CD8-positive, alpha-beta memory T cell (primary cell): ENCODE results near the gene TTC21A. TPM values are rescaled to one million over a fixed set of nuclear protein-coding genes. Genes with fewer than 3 reads are reported as not detected.
"Not testable (repeated sequence)": the region's sequence is repeated elsewhere in the genome, so short reads cannot be mapped to it uniquely, and the experiment has no call there.

Experiments used
- CTCF ChIA-PET: fragments of 350-600 bp; sonication (Branson Sonifier 250); formaldehyde crosslinking; loops from one replicate; lab custom pipeline; 2021; ENCODE audit warnings: antibody characterized with exemption; lab: Charles Lee
- POLR2A ChIA-PET: fragments of 350-600 bp; sonication (Branson Sonifier 250); formaldehyde crosslinking; loops from one replicate; lab custom pipeline; 2021; ENCODE audit warnings: antibody characterized with exemption; lab: Charles Lee
- DNase-seq, 5 donors: peaks; one replicate each; pipeline versions ENCODE4 v3.0.0 to v3.0.0-alpha.2; 2020 to 2022; ENCODE audit warnings: mixed read lengths in 1 of 5
- H3K27ac ChIP-seq: one replicate; pipeline ENCODE4 v1.7.0; 2013; ENCODE audit warnings: low read depth, mild to moderate bottlenecking, low read length, moderate library complexity
- H3K27me3 ChIP-seq: 2 replicates; pipeline ENCODE4 v1.7.0; 2013; ENCODE audit warnings: low read length, mild to moderate bottlenecking; ENCODE audit not compliant: insufficient read depth, poor library complexity, severe bottlenecking
- H3K36me3 ChIP-seq: 2 replicates; pipeline ENCODE4 v1.7.0; 2013; ENCODE audit warnings: mild to moderate bottlenecking, low read length, moderate library complexity; ENCODE audit not compliant: insufficient read depth
- H3K4me1 ChIP-seq: 2 replicates; pipeline ENCODE4 v1.7.0; 2013; ENCODE audit warnings: mild to moderate bottlenecking, low read length, moderate library complexity; ENCODE audit not compliant: insufficient read depth
- H3K4me3 ChIP-seq: 2 replicates; pipeline ENCODE4 v1.7.0; 2013; ENCODE audit warnings: mild to moderate bottlenecking, low read length
- H3K9me3 ChIP-seq: 2 replicates; pipeline ENCODE4 v1.7.0; 2013; ENCODE audit warnings: mild to moderate bottlenecking, low read length
- H3K27ac Mint-ChIP-seq, 8 donors: one replicate each; pipeline ENCODE4 v1.8.0; 2020 to 2021; ENCODE audit warnings: mixed read lengths in 8 of 8, mild to moderate bottlenecking in 6 of 8, inconsistent platforms in 3 of 8, moderate library complexity in 3 of 8
- H3K27me3 Mint-ChIP-seq, 2 donors: one replicate each; pipeline ENCODE4 v1.8.0; 2020 to 2021; ENCODE audit warnings: mixed read lengths in 2 of 2, mild to moderate bottlenecking in 1 of 2, moderate library complexity in 1 of 2
- H3K36me3 Mint-ChIP-seq, 3 donors: one replicate each; pipeline ENCODE4 v1.8.0; 2020 to 2021; ENCODE audit warnings: mixed read lengths in 3 of 3, inconsistent platforms in 1 of 3, mild to moderate bottlenecking in 1 of 3
- H3K4me1 Mint-ChIP-seq, 3 donors: one replicate each; pipeline ENCODE4 v1.8.0; 2020 to 2021; ENCODE audit warnings: mixed read lengths in 3 of 3, inconsistent platforms in 1 of 3, mild to moderate bottlenecking in 1 of 3
- H3K4me3 Mint-ChIP-seq, 7 donors: one replicate each; pipeline ENCODE4 v1.8.0; 2020 to 2021; ENCODE audit warnings: mixed read lengths in 7 of 7, mild to moderate bottlenecking in 6 of 7, moderate library complexity in 4 of 7, inconsistent platforms in 2 of 7
- H3K9me3 Mint-ChIP-seq, 5 donors: one replicate each; pipeline ENCODE4 v1.8.0; 2020 to 2022; ENCODE audit warnings: mixed read lengths in 5 of 5, mild to moderate bottlenecking in 3 of 5, moderate library complexity in 2 of 5, inconsistent platforms in 1 of 5
- polyA plus RNA-seq: library from polyadenylated mRNA; unstranded; fragments of 300-500 nt; fragmentation: Illumina TruSeq; gene quantifications from one replicate; pipeline ENCODE4 v1.2.3, GENCODE V29; 2021
- total RNA-seq, 2 experiments: library from RNA; stranded (reverse); gene quantifications; one replicate each; pipeline ENCODE4 v1.2.3, GENCODE V29; 2021

TTC21A gene
- total and polyA plus RNA-seq, 3 experiments from 2014 or later = 0.67 to 1.1 (median 0.80) TPM

DNA sequence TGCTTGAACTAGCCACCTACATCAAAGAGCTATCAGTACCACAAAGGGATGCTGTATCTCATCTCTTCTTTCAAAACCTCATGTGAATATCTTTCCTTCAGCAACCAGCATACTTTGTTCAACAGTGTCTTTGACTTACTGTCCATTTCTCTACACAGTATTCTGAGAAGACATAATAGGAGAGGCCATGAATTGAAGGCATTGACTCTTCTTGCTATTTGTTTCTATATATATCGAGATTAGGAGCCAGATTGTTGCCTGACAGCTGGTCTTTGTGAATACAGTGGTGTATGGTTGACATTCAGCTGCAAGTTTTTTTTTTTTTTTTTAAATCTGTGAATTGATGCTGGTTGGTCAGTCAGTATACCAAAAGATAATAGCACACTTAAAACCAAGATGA is 58.0 kb downstream of the TTC21A start:
- no peak overlapping the region for H3K27ac Mint-ChIP-seq
- POLR2A ChIA-PET = interaction anchor here (0.7 kb wide), 1 partner anchor 9 kb away, joined by 4 read pairs; no protein-coding TSS in a partner anchor
- peaks cover 0 to 3% of the 10 kb centered on the region in 2 donors for H3K27me3 Mint-ChIP-seq
- H3K4me1 Mint-ChIP-seq = no peaks in the 10 kb centered on the region
- Histone ChIP-seq H3K27me3 (no peaks in the 10 kb centered on the region), H3K27ac (no peak overlapping the region), H3K9me3 (no peaks in the 10 kb centered on the region), H3K4me1 (no peaks in the 10 kb centered on the region), H3K36me3 (no peaks in the 10 kb centered on the region), H3K4me3 (no peak overlapping the region)
- CTCF ChIA-PET = no interaction called here
- H3K4me3 Mint-ChIP-seq = no peak overlapping the region
- H3K36me3 Mint-ChIP-seq = no peaks in the 10 kb centered on the region
- H3K9me3 Mint-ChIP-seq = no peaks in the 10 kb centered on the region
- DNase-seq = no peak

- DNase-seq = no peak
- H3K4me1 Mint-ChIP-seq = no peaks in the 10 kb centered on the region
- H3K27me3 Mint-ChIP-seq = peaks cover 0 to 3% of the 10 kb centered on the region in 2 donors
- POLR2A ChIA-PET = interaction anchor here (0.7 kb wide), 1 partner anchor 10 kb away, joined by 4 read pairs; no protein-coding TSS in a partner anchor
- Histone ChIP-seq H3K27ac (no peak overlapping the region), H3K4me1 (no peaks in the 10 kb centered on the region), H3K9me3 (no peaks in the 10 kb centered on the region), H3K27me3 (no peaks in the 10 kb centered on the region), H3K36me3 (no peaks in the 10 kb centered on the region), H3K4me3 (no peak overlapping the region)
- no peaks in the 10 kb centered on the region for H3K9me3 Mint-ChIP-seq
- no peak overlapping the region for H3K27ac Mint-ChIP-seq
- CTCF ChIA-PET = interaction anchor here (1.5 kb wide), 1 partner anchor 126 kb away, joined by 4 read pairs; no protein-coding TSS in a partner anchor
- H3K4me3 Mint-ChIP-seq = no peak overlapping the region
- no peaks in the 10 kb centered on the region for H3K36me3 Mint-ChIP-seq
Measured at GRCh38 chr3:39166134-39166710, 58.7 kb downstream of the TTC21A start.

- no peak overlapping the region for H3K27ac Mint-ChIP-seq
- no peak for DNase-seq
- CTCF ChIA-PET = interaction anchor here (1.5 kb wide), 2 partner anchors 8 to 125 kb away, joined by 3 to 4 read pairs; no protein-coding TSS in a partner anchor
Measured at GRCh38 chr3:39166932-39167532, 59.6 kb downstream of the TTC21A start.

GRCh38 chr3:39168156-39168780 is 60.8 kb downstream of the TTC21A start:
- H3K4me1 Mint-ChIP-seq = no peaks in the 10 kb centered on the region
- CTCF ChIA-PET = interaction anchor here (0.6 to 1.5 kb wide), 2 partner anchors 9 to 45 kb away, joined by 3 read pairs; no protein-coding TSS in a partner anchor
- H3K9me3 Mint-ChIP-seq = no peaks in the 10 kb centered on the region
- Histone ChIP-seq H3K4me3 (no peak overlapping the region), H3K9me3 (no peaks in the 10 kb centered on the region), H3K4me1 (no peaks in the 10 kb centered on the region), H3K36me3 (no peaks in the 10 kb centered on the region), H3K27me3 (no peaks in the 10 kb centered on the region), H3K27ac (no peak overlapping the region)
- peak overlapping the region in 1 of 8 donors; percentile 19 for H3K27ac Mint-ChIP-seq
- no peak overlapping the region for H3K4me3 Mint-ChIP-seq
- no peak for DNase-seq
- peaks cover 0 to 3% of the 10 kb centered on the region in 2 donors for H3K27me3 Mint-ChIP-seq
- no peaks in the 10 kb centered on the region for H3K36me3 Mint-ChIP-seq
- POLR2A ChIA-PET = no interaction called here

More at GRCh38 chr3:39166932-39167532, 59.6 kb downstream of the TTC21A start:
- Mint-ChIP-seq H3K9me3 (no peaks in the 10 kb centered on the region), H3K36me3 (no peaks in the 10 kb centered on the region), H3K27me3 (peaks cover 0 to 3% of the 10 kb centered on the region in 2 donors), H3K4me1 (no peaks in the 10 kb centered on the region), H3K4me3 (no peak overlapping the region)
- Histone ChIP-seq H3K36me3 (no peaks in the 10 kb centered on the region), H3K4me1 (no peaks in the 10 kb centered on the region), H3K4me3 (no peak overlapping the region), H3K9me3 (no peaks in the 10 kb centered on the region), H3K27me3 (no peaks in the 10 kb centered on the region), H3K27ac (no peak overlapping the region)
- POLR2A ChIA-PET = no interaction called here

DNA sequence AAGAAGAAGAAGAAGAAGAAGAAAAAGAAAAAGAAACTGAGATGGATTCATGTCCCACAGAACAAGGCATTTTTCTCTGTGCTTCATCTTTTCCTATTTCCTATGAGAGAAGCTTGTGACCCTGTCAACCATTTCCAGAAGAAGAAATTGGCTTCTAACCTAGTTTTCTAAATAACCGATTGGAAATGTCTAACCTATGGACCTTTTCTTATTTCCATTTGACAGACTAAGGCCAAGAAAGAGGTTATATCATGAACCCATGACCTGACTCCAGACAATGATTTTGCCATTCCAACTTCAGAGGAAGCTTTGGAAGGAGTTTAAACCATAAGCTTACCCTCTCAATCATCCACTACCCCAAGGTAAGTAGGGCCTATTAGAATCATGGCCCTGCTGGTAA is 62.2 kb downstream of the TTC21A start:
- Histone ChIP-seq H3K36me3 (no peaks in the 10 kb centered on the region), H3K4me1 (no peaks in the 10 kb centered on the region), H3K27me3 (no peaks in the 10 kb centered on the region), H3K4me3 (no peak overlapping the region), H3K27ac (no peak overlapping the region), H3K9me3 (no peaks in the 10 kb centered on the region)
- H3K27me3 Mint-ChIP-seq = peaks cover 0 to 3% of the 10 kb centered on the region in 2 donors
- no peak for DNase-seq
- no peaks in the 10 kb centered on the region for H3K4me1 Mint-ChIP-seq
- H3K9me3 Mint-ChIP-seq = no peaks in the 10 kb centered on the region
- no peaks in the 10 kb centered on the region for H3K36me3 Mint-ChIP-seq
- H3K27ac Mint-ChIP-seq = no peak overlapping the region
- H3K4me3 Mint-ChIP-seq = no peak overlapping the region
- ChIA-PET CTCF (interaction anchor here (0.8 to 1.8 kb wide), 2 partner anchors 9 to 11 kb away, joined by 4 to 6 read pairs; no protein-coding TSS in a partner anchor), POLR2A (no interaction called here)

DNA sequence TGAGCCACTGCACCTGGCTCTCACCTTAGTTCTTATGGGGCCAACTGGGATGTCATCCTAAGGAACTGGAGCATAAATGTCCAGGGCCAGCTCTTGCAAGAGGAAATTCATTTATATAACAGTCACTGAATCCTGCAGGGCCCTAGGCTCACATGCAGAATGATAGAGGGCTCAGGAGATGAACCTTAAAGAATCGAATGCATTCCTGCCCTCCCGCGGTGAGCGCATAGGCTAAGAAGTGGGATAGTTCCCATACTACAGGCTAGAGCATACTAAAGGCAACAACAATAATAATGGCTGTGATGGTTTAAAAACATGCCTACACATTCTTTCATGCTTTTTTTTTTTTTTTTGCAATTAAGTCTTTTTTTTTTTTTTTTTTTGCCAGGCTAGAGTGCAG is 63.0 kb downstream of the TTC21A start:
- Histone ChIP-seq H3K27ac (no peak overlapping the region), H3K36me3 (no peaks in the 10 kb centered on the region), H3K4me3 (no peak overlapping the region), H3K9me3 (no peaks in the 10 kb centered on the region), H3K27me3 (no peaks in the 10 kb centered on the region), H3K4me1 (no peaks in the 10 kb centered on the region)
- Mint-ChIP-seq H3K4me1 (no peaks in the 10 kb centered on the region), H3K4me3 (no peak overlapping the region), H3K27ac (no peak overlapping the region), H3K36me3 (no peaks in the 10 kb centered on the region), H3K9me3 (no peaks in the 10 kb centered on the region), H3K27me3 (no peaks in the 10 kb centered on the region)
- ChIA-PET CTCF (interaction anchor here (1.8 kb wide), 1 partner anchor 8 kb away, joined by 6 read pairs; no protein-coding TSS in a partner anchor), POLR2A (no interaction called here)
- DNase-seq = no peak

GRCh38 chr3:39170877-39171276 is 63.4 kb downstream of the TTC21A start:
- H3K27ac ChIP-seq, POLR2A ChIA-PET, H3K9me3 Mint-ChIP-seq, H3K4me3 ChIP-seq, H3K27me3 Mint-ChIP-seq, H3K4me1 ChIP-seq, H3K27me3 ChIP-seq, H3K9me3 ChIP-seq, H3K36me3 ChIP-seq, H3K4me3 Mint-ChIP-seq, H3K4me1 Mint-ChIP-seq, DNase-seq, H3K36me3 Mint-ChIP-seq, H3K27ac Mint-ChIP-seq: not testable (repeated sequence)
- CTCF ChIA-PET = interaction anchor here (2.0 to 3.1 kb wide), 2 partner anchors 117 to 121 kb away, joined by 5 to 11 read pairs; no protein-coding TSS in a partner anchor

DNA sequence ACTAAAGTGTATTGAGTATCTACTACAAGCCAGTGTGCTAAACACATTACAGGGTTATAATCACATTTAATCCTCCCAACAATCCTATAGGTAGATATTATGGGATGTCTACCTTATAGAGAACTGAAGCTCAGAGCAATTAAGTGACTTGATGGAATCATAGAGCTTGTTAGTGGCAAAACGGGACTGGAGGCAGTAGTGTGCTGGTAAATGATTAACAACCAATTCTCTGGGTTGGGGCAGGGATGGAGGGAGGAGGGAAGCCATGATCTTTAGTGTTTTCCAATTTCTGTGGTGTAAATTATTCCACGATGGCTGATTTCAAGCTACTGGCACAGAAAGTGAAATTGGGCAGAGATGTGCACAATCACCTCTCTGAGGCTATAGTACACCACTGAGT is 64.4 kb downstream of the TTC21A start:
- no peak for DNase-seq
- Histone ChIP-seq H3K4me3 (no peak overlapping the region), H3K27ac (no peak overlapping the region), H3K4me1 (no peaks in the 10 kb centered on the region), H3K9me3 (no peaks in the 10 kb centered on the region), H3K36me3 (no peaks in the 10 kb centered on the region), H3K27me3 (no peaks in the 10 kb centered on the region)
- H3K27me3 Mint-ChIP-seq = no peaks in the 10 kb centered on the region
- CTCF ChIA-PET = interaction anchor here (2.0 to 3.1 kb wide), 2 partner anchors 116 to 120 kb away, joined by 5 to 11 read pairs; no protein-coding TSS in a partner anchor
- peaks cover 0 to 2% (median 0%) of the 10 kb centered on the region in 3 donors for H3K4me1 Mint-ChIP-seq
- POLR2A ChIA-PET = no interaction called here
- peak overlapping the region in 2 of 8 donors; percentile 1 to 49 for H3K27ac Mint-ChIP-seq
- peak overlapping the region in 1 of 7 donors; percentile 18 for H3K4me3 Mint-ChIP-seq
- H3K36me3 Mint-ChIP-seq = no peaks in the 10 kb centered on the region
- H3K9me3 Mint-ChIP-seq = no peaks in the 10 kb centered on the region
